ENCODE measurements around the gene NAV1. TPM values are rescaled to one million over a fixed set of nuclear protein-coding genes. Genes with fewer than 3 reads are reported as not detected.
"Not testable (repeated sequence)": the region's sequence is repeated elsewhere in the genome, so short reads cannot be mapped to it uniquely, and the experiment has no call there.

The NAV1 gene
- total RNA-seq, 1 donor from 2014 or later, result 55.2 TPM

- TF ChIP-seq, protein P1, sequence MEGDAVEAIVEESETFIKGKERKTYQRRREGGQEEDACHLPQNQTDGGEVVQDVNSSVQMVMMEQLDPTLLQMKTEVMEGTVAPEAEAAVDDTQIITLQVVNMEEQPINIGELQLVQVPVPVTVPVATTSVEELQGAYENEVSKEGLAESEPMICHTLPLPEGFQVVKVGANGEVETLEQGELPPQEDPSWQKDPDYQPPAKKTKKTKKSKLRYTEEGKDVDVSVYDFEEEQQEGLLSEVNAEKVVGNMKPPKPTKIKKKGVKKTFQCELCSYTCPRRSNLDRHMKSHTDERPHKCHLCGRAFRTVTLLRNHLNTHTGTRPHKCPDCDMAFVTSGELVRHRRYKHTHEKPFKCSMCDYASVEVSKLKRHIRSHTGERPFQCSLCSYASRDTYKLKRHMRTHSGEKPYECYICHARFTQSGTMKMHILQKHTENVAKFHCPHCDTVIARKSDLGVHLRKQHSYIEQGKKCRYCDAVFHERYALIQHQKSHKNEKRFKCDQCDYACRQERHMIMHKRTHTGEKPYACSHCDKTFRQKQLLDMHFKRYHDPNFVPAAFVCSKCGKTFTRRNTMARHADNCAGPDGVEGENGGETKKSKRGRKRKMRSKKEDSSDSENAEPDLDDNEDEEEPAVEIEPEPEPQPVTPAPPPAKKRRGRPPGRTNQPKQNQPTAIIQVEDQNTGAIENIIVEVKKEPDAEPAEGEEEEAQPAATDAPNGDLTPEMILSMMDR (IDR thresholded peaks at IDR 0.05; ENCODE audit: unreplicated experiment), result no peak
- peak overlapping the region; percentile 15 for H3K4me3 Mint-ChIP-seq (ENCODE audit: low read depth)
These were observed 23.7 kb upstream of the NAV1 start for GRCh38 chr1:201515062-201515750.

GRCh38 chr1:201515895-201516294, 23.0 kb upstream of the NAV1 start:
- TF ChIP-seq, protein P1 (IDR thresholded peaks at IDR 0.05; ENCODE audit: unreplicated experiment), result no peak
- Mint-ChIP-seq H3K36me3 (ENCODE audit: insufficient read depth) (no peaks in the 10 kb centered on the region), H3K4me1 (ENCODE audit: low read depth) (peaks cover 48% of the 10 kb centered on the region), H3K9me3 (ENCODE audit: low read depth) (no peaks in the 10 kb centered on the region), H3K27ac (no peak overlapping the region), H3K4me3 (ENCODE audit: low read depth) (no peak overlapping the region), H3K27me3 (no peaks in the 10 kb centered on the region)
- DNase-seq (ENCODE audit: low spot score, unreplicated experiment), result no peak

More at GRCh38 chr1:201515062-201515750, 23.7 kb upstream of the NAV1 start:
- Mint-ChIP-seq H3K36me3 (ENCODE audit: insufficient read depth) (no peaks in the 10 kb centered on the region), H3K27ac (peak overlapping the region; percentile 84), H3K27me3 (no peaks in the 10 kb centered on the region), H3K9me3 (ENCODE audit: low read depth) (no peaks in the 10 kb centered on the region), H3K4me1 (ENCODE audit: low read depth) (peaks cover 48% of the 10 kb centered on the region)
- DNase-seq (ENCODE audit: low spot score, unreplicated experiment), result no peak

- Mint-ChIP-seq H3K27ac (no peak overlapping the region), H3K4me1 (ENCODE audit: low read depth) (peaks cover 45% of the 10 kb centered on the region)
- DNase-seq (ENCODE audit: low spot score, unreplicated experiment), result no peak
These were observed 22.3 kb upstream of the NAV1 start for GRCh38 chr1:201516511-201517127.

DNA sequence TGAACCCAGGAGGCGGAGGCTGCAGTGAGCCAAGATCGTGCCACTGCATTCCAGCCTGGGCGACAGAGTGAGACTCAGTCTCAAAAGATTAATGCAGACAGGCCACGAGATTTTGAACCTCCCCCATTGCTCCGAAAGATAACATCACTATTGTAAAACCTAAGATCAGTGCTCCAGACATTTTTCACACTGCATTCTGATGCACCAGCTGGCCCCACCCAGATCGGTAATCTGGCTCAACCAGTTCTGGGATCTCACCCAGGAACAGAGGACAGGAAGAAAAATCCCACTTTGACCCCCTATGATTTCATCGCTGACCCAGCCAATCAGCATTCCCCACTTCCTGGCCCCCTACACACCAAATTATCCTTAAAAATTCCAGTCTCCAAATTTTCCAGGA, 21.3 kb upstream of the NAV1 start:
- TF ChIP-seq, protein P1 (IDR thresholded peaks at IDR 0.05; ENCODE audit: unreplicated experiment), result no peak
- DNase-seq (ENCODE audit: low spot score, unreplicated experiment), result no peak
- H3K4me3 Mint-ChIP-seq (ENCODE audit: low read depth), result no peak overlapping the region
- H3K36me3 Mint-ChIP-seq (ENCODE audit: insufficient read depth), result no peaks in the 10 kb centered on the region
- peak overlapping the region; percentile 1 for H3K27ac Mint-ChIP-seq
- no peaks in the 10 kb centered on the region for H3K9me3 Mint-ChIP-seq (ENCODE audit: low read depth)
- peaks cover 38% of the 10 kb centered on the region for H3K4me1 Mint-ChIP-seq (ENCODE audit: low read depth)
- H3K27me3 Mint-ChIP-seq, result no peaks in the 10 kb centered on the region

More at GRCh38 chr1:201516511-201517127, 22.3 kb upstream of the NAV1 start:
- no peak overlapping the region for H3K4me3 Mint-ChIP-seq (ENCODE audit: low read depth)
- H3K9me3 Mint-ChIP-seq (ENCODE audit: low read depth), result no peaks in the 10 kb centered on the region
- no peaks in the 10 kb centered on the region for H3K36me3 Mint-ChIP-seq (ENCODE audit: insufficient read depth)
- TF ChIP-seq, protein P1 (IDR thresholded peaks at IDR 0.05; ENCODE audit: unreplicated experiment), result no peak
- H3K27me3 Mint-ChIP-seq, result no peaks in the 10 kb centered on the region

GRCh38 chr1:201518071-201518470, 20.9 kb upstream of the NAV1 start:
- TF ChIP-seq, protein P1 (IDR thresholded peaks at IDR 0.05; ENCODE audit: unreplicated experiment), result no peak
- H3K9me3 Mint-ChIP-seq (ENCODE audit: low read depth), result no peaks in the 10 kb centered on the region
- peak overlapping the region; percentile 1 for H3K27ac Mint-ChIP-seq
- H3K27me3 Mint-ChIP-seq, result no peaks in the 10 kb centered on the region
- H3K4me1 Mint-ChIP-seq (ENCODE audit: low read depth), result peaks cover 36% of the 10 kb centered on the region
- H3K36me3 Mint-ChIP-seq (ENCODE audit: insufficient read depth), result no peaks in the 10 kb centered on the region
- DNase-seq (ENCODE audit: low spot score, unreplicated experiment), result no peak
- H3K4me3 Mint-ChIP-seq (ENCODE audit: low read depth), result no peak overlapping the region

- H3K27me3 Mint-ChIP-seq; H3K27ac Mint-ChIP-seq; H3K9me3 Mint-ChIP-seq (ENCODE audit: low read depth); DNase-seq (ENCODE audit: low spot score, unreplicated experiment); H3K4me3 Mint-ChIP-seq (ENCODE audit: low read depth); H3K36me3 Mint-ChIP-seq (ENCODE audit: insufficient read depth): not testable (repeated sequence)
- peaks cover 23% of the 10 kb centered on the region for H3K4me1 Mint-ChIP-seq (ENCODE audit: low read depth)
These were observed 18.8 kb upstream of the NAV1 start for GRCh38 chr1:201520046-201520575.
